ACC112 (cell line): ENCODE measurements around the gene TCF12.

ENCODE experiments used
- H2AFZ ChIP-seq: fragments of 200-600 bp; sonication (generic); one replicate; pipeline ENCODE4 v1.6.0; 2017; ENCODE audit warnings: antibody characterized with exemption, low read length; ENCODE audit not compliant: unreplicated experiment
- H3K27ac ChIP-seq: fragments of 200-600 bp; sonication (generic); 2 replicates; pipeline ENCODE4 v1.5.1; 2014; ENCODE audit warnings: low read depth, mild to moderate bottlenecking, antibody characterized with exemption, low read length, moderate library complexity
- H3K27me3 ChIP-seq: fragments of 200-600 bp; sonication (generic); 2 replicates; pipeline ENCODE4 v1.6.1; 2014; ENCODE audit warnings: mild to moderate bottlenecking, antibody characterized with exemption, low read length, moderate library complexity, mixed read lengths; ENCODE audit not compliant: insufficient read depth
- H3K36me3 ChIP-seq: fragments of 200-600 bp; sonication (generic); 2 replicates; pipeline ENCODE4 v1.6.1; 2016; ENCODE audit warnings: mild to moderate bottlenecking, antibody characterized with exemption, low read length, moderate library complexity, mixed read lengths; ENCODE audit not compliant: insufficient read depth
- H3K4me1 ChIP-seq: fragments of 200-600 bp; sonication (generic); one replicate; pipeline ENCODE4 v1.6.1; 2016; ENCODE audit warnings: low read length, mixed read lengths; ENCODE audit not compliant: insufficient read depth, unreplicated experiment, control insufficient read depth
- H3K4me3 ChIP-seq: fragments of 200-600 bp; sonication (generic); 2 replicates; pipeline ENCODE4 v1.5.1; 2014; ENCODE audit warnings: mild to moderate bottlenecking, low read depth, low read length
- H3K79me2 ChIP-seq: fragments of 200-600 bp; sonication (generic); one replicate; pipeline ENCODE4 v1.6.0; 2016; ENCODE audit warnings: low read length; ENCODE audit not compliant: control insufficient read depth, unreplicated experiment, insufficient read depth

The TCF12 gene

GRCh38 chr15:57185507-57186074 lies 267.1 kb downstream of the TCF12 start:
- Histone ChIP-seq H3K4me3 (no peak overlapping the region), H3K27me3 (no peaks in the 10 kb centered on the region), H3K79me2 (no peaks in the 10 kb centered on the region), H3K36me3 (0 out of 2 replicates have a peak, but pooled peaks cover 7% of the 10 kb centered on the region), H3K27ac (no peak overlapping the region), H3K4me1 (no peaks in the 10 kb centered on the region), H2AFZ (no peak overlapping the region)

- no peaks in the 10 kb centered on the region for H3K4me1 ChIP-seq
- H3K36me3 ChIP-seq = 0 out of 2 replicates have a peak, but pooled peaks cover 7% of the 10 kb centered on the region
- H3K27me3 ChIP-seq = no peaks in the 10 kb centered on the region
- no peak overlapping the region for H2AFZ ChIP-seq
- no peak overlapping the region for H3K27ac ChIP-seq
- H3K4me3 ChIP-seq = no peak overlapping the region
- no peaks in the 10 kb centered on the region for H3K79me2 ChIP-seq
These were observed 271.0 kb downstream of the TCF12 start for GRCh38 chr15:57189466-57189865.

DNA sequence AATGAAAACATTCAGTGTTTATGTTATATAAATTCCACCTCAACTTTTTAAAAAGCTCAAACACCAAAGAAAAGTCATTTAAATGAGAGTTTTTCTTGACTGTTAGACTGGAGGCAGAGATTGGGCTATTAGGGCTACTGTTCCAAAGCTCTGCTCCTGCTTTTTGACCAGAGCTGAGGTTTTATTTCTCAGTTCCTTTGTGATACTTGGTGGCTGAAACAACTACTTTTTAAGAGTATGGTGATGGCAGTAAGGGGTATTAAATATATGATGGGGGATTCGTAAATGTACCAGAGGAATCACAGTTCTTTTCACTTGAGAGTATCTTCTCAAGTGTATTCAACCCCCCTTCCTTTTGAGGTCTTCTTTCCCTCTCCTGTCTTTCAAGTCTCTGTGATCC lies 271.8 kb downstream of the TCF12 start:
- no peak overlapping the region for H2AFZ ChIP-seq
- 0 out of 2 replicates have a peak, but pooled peaks cover 5% of the 10 kb centered on the region for H3K36me3 ChIP-seq
- no peaks in the 10 kb centered on the region for H3K79me2 ChIP-seq
- no peak overlapping the region for H3K4me3 ChIP-seq
- no peaks in the 10 kb centered on the region for H3K27me3 ChIP-seq
- H3K4me1 ChIP-seq = no peaks in the 10 kb centered on the region
- no peak overlapping the region for H3K27ac ChIP-seq

DNA sequence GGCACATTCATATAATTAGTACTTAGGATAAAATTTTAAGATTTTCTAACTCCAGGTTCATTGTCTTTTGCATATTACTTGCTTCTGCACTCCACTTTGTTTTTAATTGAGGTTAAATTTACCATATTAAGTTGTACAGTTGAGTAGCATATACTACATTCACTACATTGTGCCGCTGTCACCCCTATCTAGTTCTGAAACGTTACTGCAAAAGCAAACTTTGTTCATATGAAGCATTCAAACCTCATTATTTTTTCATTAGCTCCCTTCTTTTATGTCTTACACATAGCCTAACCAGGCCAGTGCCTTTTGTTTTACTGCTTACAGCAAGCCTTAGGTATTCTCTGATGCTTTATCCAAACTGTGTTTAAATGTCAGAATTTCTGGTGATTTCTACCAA lies 274.7 kb downstream of the TCF12 start:
- H3K79me2 ChIP-seq = no peaks in the 10 kb centered on the region
- no peak overlapping the region for H2AFZ ChIP-seq
- H3K4me3 ChIP-seq = no peak overlapping the region
- no peaks in the 10 kb centered on the region for H3K27me3 ChIP-seq
- H3K27ac ChIP-seq = no peak overlapping the region
- no peaks in the 10 kb centered on the region; the same call in 1 of the 2 replicates for H3K36me3 ChIP-seq
- peaks cover 6% of the 10 kb centered on the region for H3K4me1 ChIP-seq

DNA sequence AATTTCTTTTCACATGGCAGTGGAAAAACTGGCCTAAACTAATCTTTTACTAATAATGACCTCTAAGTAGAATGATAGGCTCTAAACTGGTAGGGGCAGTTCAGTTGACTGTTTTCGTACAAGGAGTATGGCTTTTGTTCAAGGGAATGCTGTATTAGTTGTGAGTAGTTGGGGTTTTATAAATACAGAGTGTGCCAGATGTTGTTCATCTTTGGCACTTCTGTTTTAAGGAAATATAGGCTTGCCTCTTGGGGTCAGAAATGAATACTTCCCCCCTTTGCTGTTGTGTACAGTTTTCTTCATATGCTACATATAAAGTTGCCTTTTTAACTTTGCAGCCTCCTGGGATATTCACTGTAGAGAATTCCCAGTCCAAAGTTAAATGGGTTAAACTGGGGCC lies 276.9 kb downstream of the TCF12 start:
- no peaks in the 10 kb centered on the region for H3K27me3 ChIP-seq
- H3K36me3 ChIP-seq = no peaks in the 10 kb centered on the region; the same call in none of the 2 replicates
- H3K27ac ChIP-seq = no peak overlapping the region
- peaks cover 6% of the 10 kb centered on the region for H3K4me1 ChIP-seq
- H3K79me2 ChIP-seq = no peaks in the 10 kb centered on the region
- no peak overlapping the region for H2AFZ ChIP-seq
- no peak overlapping the region for H3K4me3 ChIP-seq

DNA sequence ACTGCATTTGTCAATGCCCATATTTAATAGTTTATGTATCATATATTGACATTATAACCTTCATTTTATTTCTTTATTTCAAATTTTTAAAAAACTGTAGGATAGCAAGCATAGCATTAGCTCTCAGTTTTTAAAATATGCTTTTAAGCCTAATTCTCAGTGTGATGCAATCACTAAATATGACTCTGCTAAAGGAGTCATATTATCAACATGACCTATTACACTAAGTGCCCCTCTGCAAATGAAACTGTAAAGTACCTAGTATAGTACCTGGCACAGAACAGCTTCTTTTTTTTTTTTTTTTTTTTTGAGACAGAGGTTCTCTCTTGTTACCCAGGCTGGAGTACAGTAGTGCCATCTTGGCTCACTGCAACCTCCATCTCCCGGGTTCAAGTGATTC lies 278.4 kb downstream of the TCF12 start:
- Histone ChIP-seq H3K79me2 (peaks cover 3% of the 10 kb centered on the region), H2AFZ (no peak overlapping the region), H3K36me3 (no peaks in the 10 kb centered on the region; the same call in none of the 2 replicates), H3K4me3 (no peak overlapping the region), H3K27ac (no peak overlapping the region), H3K4me1 (peaks cover 16% of the 10 kb centered on the region), H3K27me3 (no peaks in the 10 kb centered on the region)

- no peak overlapping the region for H3K4me3 ChIP-seq
- no peaks in the 10 kb centered on the region; the same call in none of the 2 replicates for H3K36me3 ChIP-seq
- no peak overlapping the region for H2AFZ ChIP-seq
- H3K4me1 ChIP-seq = peaks cover 16% of the 10 kb centered on the region
- H3K27ac ChIP-seq = no peak overlapping the region
- H3K27me3 ChIP-seq = no peaks in the 10 kb centered on the region
- H3K79me2 ChIP-seq = peaks cover 3% of the 10 kb centered on the region
These were observed 279.7 kb downstream of the TCF12 start for GRCh38 chr15:57198131-57198530.

- Histone ChIP-seq H3K27me3 (no peaks in the 10 kb centered on the region), H3K36me3 (no peaks in the 10 kb centered on the region; the same call in none of the 2 replicates), H3K79me2 (peaks cover 3% of the 10 kb centered on the region), H3K4me3 (no peak overlapping the region), H3K4me1 (peaks cover 16% of the 10 kb centered on the region), H2AFZ (no peak overlapping the region), H3K27ac (no peak overlapping the region)
These were observed 280.3 kb downstream of the TCF12 start for GRCh38 chr15:57198654-57199291.

- Histone ChIP-seq H3K79me2 (peaks cover 3% of the 10 kb centered on the region), H3K4me1 (peaks cover 12% of the 10 kb centered on the region)
These were observed 283.1 kb downstream of the TCF12 start for GRCh38 chr15:57201578-57201977.

DNA sequence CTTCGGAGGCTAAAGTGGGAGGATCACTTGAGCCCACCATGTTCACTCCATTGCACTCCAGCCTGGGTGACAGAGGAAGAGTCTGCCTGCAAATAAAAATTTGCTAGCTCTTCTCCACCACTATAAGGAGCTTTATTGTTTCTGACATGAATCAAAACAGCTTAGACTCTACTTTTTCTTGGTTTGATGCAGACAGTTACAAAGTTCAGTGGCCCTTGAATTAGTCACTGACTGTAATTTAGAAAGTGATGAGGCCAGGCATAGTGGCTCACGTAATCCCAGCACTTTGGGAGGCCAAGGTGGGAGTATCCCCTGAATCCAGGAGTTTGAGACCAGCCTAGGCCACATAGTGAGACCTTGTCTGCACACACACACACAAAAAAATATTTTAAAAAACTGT lies 285.5 kb downstream of the TCF12 start:
- H3K79me2 ChIP-seq = peaks cover 3% of the 10 kb centered on the region
- no peak overlapping the region for H3K27ac ChIP-seq
- no peaks in the 10 kb centered on the region; the same call in 1 of the 2 replicates for H3K36me3 ChIP-seq
- H2AFZ ChIP-seq = no peak overlapping the region
- H3K4me3 ChIP-seq = no peak overlapping the region
- peaks cover 10% of the 10 kb centered on the region for H3K4me1 ChIP-seq
- no peaks in the 10 kb centered on the region for H3K27me3 ChIP-seq

More at GRCh38 chr15:57201578-57201977, 283.1 kb downstream of the TCF12 start:
- H2AFZ ChIP-seq = no peak overlapping the region
- H3K27me3 ChIP-seq = no peaks in the 10 kb centered on the region
- H3K4me3 ChIP-seq = no peak overlapping the region
- H3K27ac ChIP-seq = no peak overlapping the region
- H3K36me3 ChIP-seq = no peaks in the 10 kb centered on the region; the same call in none of the 2 replicates
